C4-2B (cell line): ENCODE data around the gene RNF123.

Source experiments
- ZFX ChIP-seq: fragments of 450-650 bp; IDR thresholded peaks from 2 replicates; pipeline ENCODE4 v1.6.1; 2017
- TF ChIP-seq, protein P1 (sequence below): fragments of 450-650 bp; conservative IDR thresholded peaks from 2 replicates; pipeline ENCODE4 v1.5.1; 2017; ENCODE audit warnings: mild to moderate bottlenecking

DNA sequence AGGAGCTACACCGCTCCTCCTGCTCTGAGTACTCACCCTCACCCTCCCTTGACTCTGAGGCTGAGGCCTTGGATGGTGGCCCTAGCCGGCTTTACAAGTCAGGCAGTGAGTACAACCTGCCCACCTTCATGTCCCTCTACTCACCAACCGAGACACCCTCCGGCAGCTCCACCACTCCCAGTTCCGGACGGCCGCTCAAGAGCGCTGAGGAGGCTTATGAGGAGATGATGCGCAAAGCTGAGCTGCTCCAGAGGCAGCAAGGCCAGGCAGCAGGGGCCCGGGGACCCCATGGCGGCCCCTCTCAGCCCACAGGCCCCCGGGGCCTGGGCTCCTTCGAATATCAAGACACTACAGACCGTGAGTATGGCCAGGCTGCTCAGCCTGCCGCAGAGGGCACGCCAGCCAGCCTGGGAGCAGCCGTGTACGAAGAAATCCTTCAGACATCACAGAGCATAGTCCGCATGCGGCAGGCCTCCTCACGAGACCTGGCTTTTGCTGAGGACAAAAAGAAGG, 36.4 kb upstream of the RNF123 start:
- TF ChIP-seq, protein P1, sequence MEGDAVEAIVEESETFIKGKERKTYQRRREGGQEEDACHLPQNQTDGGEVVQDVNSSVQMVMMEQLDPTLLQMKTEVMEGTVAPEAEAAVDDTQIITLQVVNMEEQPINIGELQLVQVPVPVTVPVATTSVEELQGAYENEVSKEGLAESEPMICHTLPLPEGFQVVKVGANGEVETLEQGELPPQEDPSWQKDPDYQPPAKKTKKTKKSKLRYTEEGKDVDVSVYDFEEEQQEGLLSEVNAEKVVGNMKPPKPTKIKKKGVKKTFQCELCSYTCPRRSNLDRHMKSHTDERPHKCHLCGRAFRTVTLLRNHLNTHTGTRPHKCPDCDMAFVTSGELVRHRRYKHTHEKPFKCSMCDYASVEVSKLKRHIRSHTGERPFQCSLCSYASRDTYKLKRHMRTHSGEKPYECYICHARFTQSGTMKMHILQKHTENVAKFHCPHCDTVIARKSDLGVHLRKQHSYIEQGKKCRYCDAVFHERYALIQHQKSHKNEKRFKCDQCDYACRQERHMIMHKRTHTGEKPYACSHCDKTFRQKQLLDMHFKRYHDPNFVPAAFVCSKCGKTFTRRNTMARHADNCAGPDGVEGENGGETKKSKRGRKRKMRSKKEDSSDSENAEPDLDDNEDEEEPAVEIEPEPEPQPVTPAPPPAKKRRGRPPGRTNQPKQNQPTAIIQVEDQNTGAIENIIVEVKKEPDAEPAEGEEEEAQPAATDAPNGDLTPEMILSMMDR = no peak
- no peak for TF ChIP-seq ZFX
